ENCODE measurements around the gene UBC.
"Not testable (repeated sequence)": the region's sequence is repeated elsewhere in the genome, so short reads cannot be mapped to it uniquely, and the experiment has no call there.

- not testable (repeated sequence) for TF ChIP-seq CTCF, POLR2AphosphoS5, POLR2A (IDR thresholded peaks at IDR 0.05)
Observed at GRCh38 chr12:124880335-124880734, 34.1 kb downstream of the UBC start.

Data from stomach (tissue), 4 donors.